ENCODE measurements around the gene TBX19. TPM values are rescaled to one million over a fixed set of nuclear protein-coding genes. Genes with fewer than 3 reads are reported as not detected.
A peak's percentile ranks its signal among the peaks of the same experiment; 100 is the strongest.

TBX19 gene
- total RNA-seq, 6 experiments from 2014 or later, result 0.43 to 0.68 (median 0.56) TPM

DNA sequence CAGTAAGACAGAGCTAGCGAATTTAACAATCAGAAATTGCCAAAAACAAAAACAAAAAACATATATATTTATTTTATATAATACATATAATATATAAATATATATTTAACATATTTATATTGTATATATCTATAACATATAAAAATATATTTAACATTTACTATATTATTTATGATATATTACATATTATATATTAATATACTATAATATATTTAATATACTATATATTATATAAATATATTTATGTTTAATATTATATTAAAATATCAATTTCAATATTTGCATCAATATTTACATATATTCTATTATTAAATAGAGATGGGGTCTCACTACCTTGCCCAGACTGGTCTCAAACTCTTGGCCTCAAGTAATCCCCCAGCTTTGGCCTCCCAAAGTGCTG, 50.9 kb downstream of the TBX19 start:
- intact Hi-C loops (cut with DNase I), result no loop called here
- Histone ChIP-seq H3K27ac (no peak overlapping the region), H3K36me3 (no peaks in the 10 kb centered on the region), H3K27me3 (no peaks in the 10 kb centered on the region), H3K4me1 (no peaks in the 10 kb centered on the region), H3K9me3 (no peaks in the 10 kb centered on the region), H3K4me3 (no peak overlapping the region)
- DNase-seq (no peak), ATAC-seq (no peak)
- TF ChIP-seq CTCF (IDR thresholded peaks at IDR 0.05), result no peak
- TF ChIP-seq POLR2A (IDR thresholded peaks at IDR 0.05), result no peak
- WGBS (ENCODE audit: insufficient coverage, low coverage, low lambda C conversion rate, missing lambda C conversion rate), result 94% methylated on average over 1 of the region's 1 CpG

GRCh38 chr1:168333562-168334276, 53.0 kb downstream of the TBX19 start:
- Histone ChIP-seq H3K27me3 (no peaks in the 10 kb centered on the region), H3K9me3 (no peaks in the 10 kb centered on the region), H3K27ac (no peak overlapping the region), H3K4me1 (no peaks in the 10 kb centered on the region), H3K4me3 (no peak overlapping the region), H3K36me3 (no peaks in the 10 kb centered on the region)
- DNase-seq (no peak), ATAC-seq (peak in 1 of 4 donors; percentile 14)
- WGBS (ENCODE audit: insufficient coverage, low coverage, low lambda C conversion rate, missing lambda C conversion rate), result 55% methylated on average over 6 of the region's 6 CpGs
- intact Hi-C loops (cut with DNase I), result no loop called here
- no peak for TF ChIP-seq POLR2A (IDR thresholded peaks at IDR 0.05)
- TF ChIP-seq CTCF (IDR thresholded peaks at IDR 0.05), result no peak

DNA sequence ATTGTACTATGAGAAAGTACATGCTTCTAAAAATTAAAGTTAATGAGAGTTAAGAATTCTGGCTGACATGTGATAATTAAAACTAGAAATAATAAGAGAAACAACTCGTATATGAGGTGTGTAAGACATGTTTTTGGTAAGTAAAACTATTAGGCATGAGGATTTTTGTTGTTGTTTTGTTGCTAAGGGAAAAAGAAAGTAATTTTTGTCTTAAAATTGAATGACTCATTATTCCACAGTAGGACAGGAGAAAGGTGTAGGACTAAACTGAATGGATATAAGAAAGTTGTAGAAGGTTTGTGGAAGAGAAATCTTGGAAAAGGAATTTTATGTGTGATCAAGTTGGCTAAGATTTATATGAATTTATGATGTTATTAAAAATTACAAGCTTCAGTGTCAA, 54.8 kb downstream of the TBX19 start:
- no peaks in the 10 kb centered on the region for H3K9me3 ChIP-seq
- 75% methylated on average over 1 of the region's 1 CpG for WGBS (ENCODE audit: insufficient coverage, low coverage, low lambda C conversion rate, missing lambda C conversion rate)
- no peak for TF ChIP-seq CTCF (IDR thresholded peaks at IDR 0.05)
- no peak for TF ChIP-seq POLR2A (IDR thresholded peaks at IDR 0.05)
- intact Hi-C loops (cut with DNase I), result no loop called here
- no peaks in the 10 kb centered on the region for H3K36me3 ChIP-seq
- H3K4me1 ChIP-seq, result no peaks in the 10 kb centered on the region
- DNase-seq, result no peak
- H3K27me3 ChIP-seq, result no peaks in the 10 kb centered on the region
- no peak overlapping the region for H3K4me3 ChIP-seq
- H3K27ac ChIP-seq, result no peak overlapping the region
- no peak for ATAC-seq

GRCh38 chr1:168338589-168339503, 58.2 kb downstream of the TBX19 start:
- DNase-seq (no peak), ATAC-seq (no peak)
- Histone ChIP-seq H3K9me3 (no peaks in the 10 kb centered on the region), H3K4me1 (peaks cover 0 to 4% (median 0%) of the 10 kb centered on the region in 4 donors), H3K36me3 (no peaks in the 10 kb centered on the region), H3K4me3 (no peak overlapping the region), H3K27me3 (no peaks in the 10 kb centered on the region), H3K27ac (no peak overlapping the region)
- intact Hi-C loops (cut with DNase I), result no loop called here
- WGBS (ENCODE audit: insufficient coverage, low coverage, low lambda C conversion rate, missing lambda C conversion rate), result 77% methylated on average over 11 of the region's 13 CpGs
- TF ChIP-seq POLR2A (IDR thresholded peaks at IDR 0.05), result no peak
- TF ChIP-seq CTCF (IDR thresholded peaks at IDR 0.05), result no peak

Data from right lobe of liver (tissue), 6 donors.